OCI-LY7 (cell line): Measurements from ENCODE around the gene LAMA2. TPM values are rescaled to one million over a fixed set of nuclear protein-coding genes. Genes with fewer than 3 reads are reported as not detected.

ENCODE experiments used
- BruUV-seq: library from RNA; stranded (reverse); fragments of 400-500 nt; replicated peaks from 2 replicates; lab custom pipeline; 2021; lab: Mats Ljungman, UMichigan
- CTCF ChIA-PET: fragments of 300-600 bp; sonication (Branson Sonifier 250); formaldehyde crosslinking; loops from one replicate; lab custom pipeline; 2022; ENCODE audit warnings: antibody characterized with exemption; ENCODE audit not compliant: unreplicated experiment; lab: Charles Lee
- POLR2A ChIA-PET: fragments of 300-600 bp; sonication (Branson Sonifier 250); formaldehyde crosslinking; loops from one replicate; lab custom pipeline; 2022; ENCODE audit warnings: antibody characterized with exemption; lab: Charles Lee
- DNase-seq: peaks from one replicate; pipeline ENCODE4 v3.0.0-alpha.2; 2015; ENCODE audit warnings: low spot score
- H2AFZ ChIP-seq: fragments of 200-600 bp; sonication (generic), shearing (Covaris generic); 2 replicates; pipeline ENCODE4 v1.6.1; 2014; ENCODE audit warnings: mild to moderate bottlenecking, antibody characterized with exemption, low read length, moderate library complexity
- H3K27ac ChIP-seq: fragments of 200-600 bp; sonication (generic); 2 replicates; pipeline ENCODE4 v1.5.1; 2014; ENCODE audit warnings: mixed run types, low read depth, mild to moderate bottlenecking, moderate library complexity, low read length, inconsistent platforms; ENCODE audit not compliant: poor library complexity, severe bottlenecking
- H3K36me3 ChIP-seq: fragments of 200-600 bp; sonication (generic); 2 replicates; pipeline ENCODE4 v1.6.1; 2014; ENCODE audit warnings: mild to moderate bottlenecking, antibody characterized with exemption, low read length, moderate library complexity, mixed read lengths; ENCODE audit not compliant: insufficient read depth
- H3K4me1 ChIP-seq: fragments of 200-600 bp; sonication (generic); 2 replicates; pipeline ENCODE4 v1.5.1; 2014; ENCODE audit warnings: mild to moderate bottlenecking, low read length; ENCODE audit not compliant: insufficient read depth, poor library complexity, severe bottlenecking
- H3K4me2 ChIP-seq: fragments of 200-600 bp; sonication (generic); 2 replicates; pipeline ENCODE4 v1.6.1; 2014; ENCODE audit warnings: mild to moderate bottlenecking, low read length
- H3K4me3 ChIP-seq: fragments of 200-600 bp; sonication (generic); 2 replicates; pipeline ENCODE4 v1.5.1; 2014; ENCODE audit warnings: mild to moderate bottlenecking, low read depth, low read length; ENCODE audit not compliant: poor library complexity, severe bottlenecking
- H3K79me2 ChIP-seq: fragments of 200-600 bp; sonication (generic); 2 replicates; pipeline ENCODE4 v1.6.1; 2016; ENCODE audit warnings: low read depth, mild to moderate bottlenecking, low read length, moderate library complexity, mixed read lengths; ENCODE audit not compliant: insufficient read depth
- H3K9me2 ChIP-seq: fragments of 200-600 bp; sonication (generic); 2 replicates; pipeline ENCODE4 v1.6.1; 2016; ENCODE audit warnings: mild to moderate bottlenecking, low read length, mixed read lengths; ENCODE audit not compliant: insufficient read depth
- H3K9me3 ChIP-seq: fragments of 200-600 bp; sonication (generic); 2 replicates; pipeline ENCODE4 v1.6.1; 2014; ENCODE audit warnings: mild to moderate bottlenecking, mixed run types, low read length, mixed read lengths
- H4K20me1 ChIP-seq: fragments of 200-600 bp; sonication (generic); 2 replicates; pipeline ENCODE4 v1.6.1; 2014; ENCODE audit warnings: mild to moderate bottlenecking, antibody characterized with exemption, low read length, moderate library complexity, mixed read lengths; ENCODE audit not compliant: insufficient read depth
- CTCF ChIP-seq: fragments of 200-600 bp; sonication (generic); conservative IDR thresholded peaks from 2 replicates; pipeline ENCODE4 v1.5.1; 2014; ENCODE audit warnings: mild to moderate bottlenecking, antibody characterized with exemption, low read length, moderate library complexity, mixed read lengths
- EZH2phosphoT487 ChIP-seq: fragments of 200-600 bp; sonication (generic); IDR thresholded peaks from 2 replicates; pipeline ENCODE4 v1.6.1; 2018; ENCODE audit warnings: low read depth, borderline replicate concordance, mild to moderate bottlenecking, mixed run types, antibody characterized with exemption, low read length, moderate library complexity, mixed read lengths
- intact Hi-C: fragments of 100-400 bp; cut with micrococcal nuclease; formaldehyde crosslinking; loops from one replicate; pipeline ENCODE4 v1.10.0; 2022; ENCODE audit not compliant: unreplicated experiment
- total RNA-seq, 2 experiments: library from RNA; depleted of rRNA in 1 of 2; stranded (reverse); fragments of >200 nt in 1 of 2; shearing (Covaris generic) in 1 of 2; gene quantifications; 2 replicates each; pipeline ENCODE4 v1.2.3, GENCODE V29; 2014 to 2022

LAMA2 gene
- total RNA-seq, 2 experiments from 2014 or later = not detected

- TF ChIP-seq EZH2phosphoT487 = no peak
- no peak for TF ChIP-seq CTCF
- Histone ChIP-seq H3K9me3 (no peaks in the 10 kb centered on the region), H3K4me2 (no peak overlapping the region), H2AFZ (no peak overlapping the region), H3K9me2 (no peaks in the 10 kb centered on the region; the same call in 1 of the 2 replicates), H3K4me1 (no peaks in the 10 kb centered on the region), H3K4me3 (no peak overlapping the region), H3K27ac (no peak overlapping the region), H3K36me3 (no peaks in the 10 kb centered on the region), H3K79me2 (no peaks in the 10 kb centered on the region), H4K20me1 (no peaks in the 10 kb centered on the region)
- no peak for DNase-seq
- CTCF ChIA-PET = no interaction called here
- intact Hi-C loops = no loop called here
- POLR2A ChIA-PET = no interaction called here
- BruUV-seq = no TSS peak
Observed at GRCh38 chr6:129544892-129545612, 662.1 kb downstream of the LAMA2 start.

- H3K9me3 ChIP-seq = no peaks in the 10 kb centered on the region
- H3K9me2 ChIP-seq = no peaks in the 10 kb centered on the region; the same call in 1 of the 2 replicates
- no peaks in the 10 kb centered on the region for H3K79me2 ChIP-seq
- CTCF ChIA-PET = no interaction called here
- no peak overlapping the region for H3K27ac ChIP-seq
- no peaks in the 10 kb centered on the region for H3K4me1 ChIP-seq
- H2AFZ ChIP-seq = no peak overlapping the region
- POLR2A ChIA-PET = interaction anchor here (0.6 kb wide), 1 partner anchor 338 kb away, joined by 3 read pairs; no protein-coding TSS in a partner anchor
- H3K4me2 ChIP-seq = no peak overlapping the region
- TF ChIP-seq CTCF (no peak), EZH2phosphoT487 (no peak)
- no peak for DNase-seq
- no TSS peak for BruUV-seq
- intact Hi-C loops = no loop called here
- no peaks in the 10 kb centered on the region for H3K36me3 ChIP-seq
- no peaks in the 10 kb centered on the region for H4K20me1 ChIP-seq
- H3K4me3 ChIP-seq = no peak overlapping the region
Observed at GRCh38 chr6:129546702-129547101, 663.8 kb downstream of the LAMA2 start.

- Histone ChIP-seq H2AFZ (no peak overlapping the region), H3K4me2 (no peak overlapping the region), H4K20me1 (no peaks in the 10 kb centered on the region), H3K27ac (no peak overlapping the region), H3K36me3 (no peaks in the 10 kb centered on the region), H3K4me1 (no peaks in the 10 kb centered on the region), H3K79me2 (no peaks in the 10 kb centered on the region), H3K4me3 (no peak overlapping the region), H3K9me2 (no peaks in the 10 kb centered on the region), H3K9me3 (no peaks in the 10 kb centered on the region)
- CTCF ChIA-PET = no interaction called here
- POLR2A ChIA-PET = interaction anchor here (0.6 kb wide), 1 partner anchor 16 kb away, joined by 4 read pairs; no protein-coding TSS in a partner anchor
- BruUV-seq = no TSS peak
- TF ChIP-seq EZH2phosphoT487 (no peak), CTCF (no peak)
- intact Hi-C loops = no loop called here
- no peak for DNase-seq
Observed at GRCh38 chr6:129551486-129551885, 668.5 kb downstream of the LAMA2 start.
